Measurements from ENCODE around the gene ITM2A.

DNA sequence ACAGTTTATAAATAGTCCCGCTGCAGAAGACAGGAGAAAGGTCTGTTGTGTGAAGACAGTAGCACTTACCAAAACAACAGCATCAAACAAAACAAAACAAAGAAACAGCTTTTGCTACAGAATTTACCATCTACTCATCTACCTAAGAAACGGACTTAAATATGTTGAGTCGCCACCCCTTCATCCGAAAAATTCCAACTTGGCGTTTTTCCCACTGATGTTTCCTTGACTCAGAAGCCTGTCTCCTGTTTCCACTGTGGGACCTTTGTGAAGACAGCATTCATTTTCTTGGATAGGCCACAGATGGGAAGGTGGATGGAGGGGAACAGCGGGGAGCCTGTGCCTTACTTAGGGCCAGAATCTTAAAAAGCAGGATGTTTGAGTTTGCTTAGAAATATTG lies 1.3 kb upstream of the ITM2A start:
- TF ChIP-seq, protein P1, sequence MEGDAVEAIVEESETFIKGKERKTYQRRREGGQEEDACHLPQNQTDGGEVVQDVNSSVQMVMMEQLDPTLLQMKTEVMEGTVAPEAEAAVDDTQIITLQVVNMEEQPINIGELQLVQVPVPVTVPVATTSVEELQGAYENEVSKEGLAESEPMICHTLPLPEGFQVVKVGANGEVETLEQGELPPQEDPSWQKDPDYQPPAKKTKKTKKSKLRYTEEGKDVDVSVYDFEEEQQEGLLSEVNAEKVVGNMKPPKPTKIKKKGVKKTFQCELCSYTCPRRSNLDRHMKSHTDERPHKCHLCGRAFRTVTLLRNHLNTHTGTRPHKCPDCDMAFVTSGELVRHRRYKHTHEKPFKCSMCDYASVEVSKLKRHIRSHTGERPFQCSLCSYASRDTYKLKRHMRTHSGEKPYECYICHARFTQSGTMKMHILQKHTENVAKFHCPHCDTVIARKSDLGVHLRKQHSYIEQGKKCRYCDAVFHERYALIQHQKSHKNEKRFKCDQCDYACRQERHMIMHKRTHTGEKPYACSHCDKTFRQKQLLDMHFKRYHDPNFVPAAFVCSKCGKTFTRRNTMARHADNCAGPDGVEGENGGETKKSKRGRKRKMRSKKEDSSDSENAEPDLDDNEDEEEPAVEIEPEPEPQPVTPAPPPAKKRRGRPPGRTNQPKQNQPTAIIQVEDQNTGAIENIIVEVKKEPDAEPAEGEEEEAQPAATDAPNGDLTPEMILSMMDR (conservative IDR thresholded peaks at IDR 0.05) = no peak
- TF ChIP-seq ZFX (IDR thresholded peaks at IDR 0.05) = no peak

Measured in C4-2B (cell line).